Mesenchymal stem cell (in vitro differentiated cells and primary cell): ENCODE measurements around the gene CCPG1.

Experiments used
- DNase-seq: peaks from one replicate; pipeline ENCODE4 v3.0.0-alpha.2; 2013
- H2AFZ ChIP-seq: one replicate; pipeline ENCODE4 v1.6.1; 2013; ENCODE audit warnings: low read depth, mild to moderate bottlenecking, control low read depth, inconsistent platforms, low read length, moderate library complexity
- H2AK5ac ChIP-seq: 2 replicates; pipeline ENCODE4 v1.6.1; 2013; ENCODE audit warnings: low read length, moderate library complexity, mild to moderate bottlenecking, inconsistent platforms; ENCODE audit not compliant: severe bottlenecking
- H2BK120ac ChIP-seq: one replicate; pipeline ENCODE4 v1.6.1; 2013; ENCODE audit warnings: low read depth, mild to moderate bottlenecking, inconsistent platforms, low read length, moderate library complexity
- H2BK12ac ChIP-seq, 2 experiments: one replicate each; pipeline ENCODE4 v1.6.1; 2013; ENCODE audit warnings: inconsistent platforms in 2 of 2, low read length in 2 of 2, mild to moderate bottlenecking in 2 of 2, moderate library complexity in 2 of 2, control low read depth in 1 of 2
- H2BK15ac ChIP-seq: one replicate; pipeline ENCODE4 v1.6.1; 2013; ENCODE audit warnings: mild to moderate bottlenecking, low read depth, inconsistent platforms; ENCODE audit not compliant: poor library complexity, severe bottlenecking
- H2BK5ac ChIP-seq: 2 replicates; pipeline ENCODE4 v1.6.1; 2013; ENCODE audit warnings: low read depth, mild to moderate bottlenecking, low read length, control low read depth, inconsistent platforms; ENCODE audit not compliant: poor library complexity, severe bottlenecking
- H3K14ac ChIP-seq, 2 experiments: one replicate each; pipeline ENCODE4 v1.6.1; 2013; ENCODE audit warnings: inconsistent platforms in 2 of 2, low read length in 2 of 2, control low read depth in 1 of 2, mild to moderate bottlenecking in 1 of 2, moderate library complexity in 1 of 2
- H3K18ac ChIP-seq, 2 experiments: one replicate each; pipeline ENCODE4 v1.6.1; 2013; ENCODE audit warnings: inconsistent platforms in 2 of 2, low read length in 2 of 2, control low read depth in 1 of 2, low read depth in 1 of 2, mild to moderate bottlenecking in 1 of 2
- H3K23ac ChIP-seq, 2 experiments: one replicate each; pipeline ENCODE4 v1.6.1; 2013; ENCODE audit warnings: inconsistent platforms in 2 of 2, low read length in 2 of 2, mild to moderate bottlenecking in 2 of 2, moderate library complexity in 2 of 2, control low read depth in 1 of 2
- H3K27ac ChIP-seq: 2 replicates; pipeline ENCODE4 v1.5.1; 2013; ENCODE audit warnings: mild to moderate bottlenecking, moderate library complexity, low read length, control low read depth, inconsistent platforms; ENCODE audit not compliant: poor library complexity, severe bottlenecking
- H3K27me3 ChIP-seq, 2 experiments: 2 replicates each; pipeline versions ENCODE4 v1.6.1 to v1.7.0; 2013; ENCODE audit warnings: low read length in 2 of 2, mild to moderate bottlenecking in 2 of 2, moderate library complexity in 2 of 2, control low read depth in 1 of 2, inconsistent platforms in 1 of 2; ENCODE audit not compliant: control insufficient read depth in 1 of 2, insufficient read depth in 1 of 2
- H3K36me3 ChIP-seq, 2 experiments: 2 replicates each; pipeline versions ENCODE4 v1.6.1 to v1.7.0; 2013; ENCODE audit warnings: low read length in 2 of 2, control low read depth in 1 of 2, inconsistent platforms in 1 of 2, low read depth in 1 of 2, mild to moderate bottlenecking in 1 of 2; ENCODE audit not compliant: insufficient read depth in 2 of 2, control insufficient read depth in 1 of 2
- H3K4ac ChIP-seq, 2 experiments: one replicate each; pipeline ENCODE4 v1.6.1; 2013; ENCODE audit warnings: inconsistent platforms in 2 of 2, low read length in 2 of 2, mild to moderate bottlenecking in 2 of 2, moderate library complexity in 2 of 2, control low read depth in 1 of 2, low read depth in 1 of 2
- H3K4me1 ChIP-seq: 2 replicates; pipeline ENCODE4 v1.6.1; 2013; ENCODE audit warnings: low read depth, low read length, control low read depth; ENCODE audit not compliant: control insufficient read depth, insufficient read depth
- H3K4me2 ChIP-seq: 2 replicates; pipeline ENCODE4 v1.6.1; 2013; ENCODE audit warnings: low read length, mild to moderate bottlenecking, inconsistent platforms; ENCODE audit not compliant: poor library complexity, severe bottlenecking
- H3K4me3 ChIP-seq, 2 experiments: 2 replicates each; pipeline versions ENCODE4 v1.5.1 to v1.7.0; 2013; ENCODE audit warnings: low read length in 2 of 2, mild to moderate bottlenecking in 2 of 2, control low read depth in 1 of 2, low read depth in 1 of 2; ENCODE audit not compliant: insufficient read depth in 1 of 2
- H3K79me1 ChIP-seq: replicated peaks from 2 replicates; pipeline ENCODE4 v1.6.1; 2013; ENCODE audit warnings: mild to moderate bottlenecking, control low read depth, low read length, inconsistent platforms; ENCODE audit not compliant: poor library complexity, severe bottlenecking
- H3K9ac ChIP-seq: 2 replicates; pipeline ENCODE4 v1.7.0; 2013; ENCODE audit warnings: mild to moderate bottlenecking, low read length, moderate library complexity
- H3K9me3 ChIP-seq: 2 replicates; pipeline ENCODE4 v1.7.0; 2013; ENCODE audit warnings: mild to moderate bottlenecking, low read length; ENCODE audit not compliant: control insufficient read depth
- H4K8ac ChIP-seq: one replicate; pipeline ENCODE4 v1.6.1; 2013; ENCODE audit warnings: inconsistent platforms, mild to moderate bottlenecking, low read length, moderate library complexity
- H4K91ac ChIP-seq: one replicate; pipeline ENCODE4 v1.6.1; 2013; ENCODE audit warnings: mild to moderate bottlenecking, low read length, inconsistent platforms
- WGBS: methylation state at CpG from one replicate; pipeline ENCODE4 v1.1.7; 2013; ENCODE audit warnings: mixed read lengths; 5-methylcytosine and 5-hydroxymethylcytosine counted together

The CCPG1 gene

DNA sequence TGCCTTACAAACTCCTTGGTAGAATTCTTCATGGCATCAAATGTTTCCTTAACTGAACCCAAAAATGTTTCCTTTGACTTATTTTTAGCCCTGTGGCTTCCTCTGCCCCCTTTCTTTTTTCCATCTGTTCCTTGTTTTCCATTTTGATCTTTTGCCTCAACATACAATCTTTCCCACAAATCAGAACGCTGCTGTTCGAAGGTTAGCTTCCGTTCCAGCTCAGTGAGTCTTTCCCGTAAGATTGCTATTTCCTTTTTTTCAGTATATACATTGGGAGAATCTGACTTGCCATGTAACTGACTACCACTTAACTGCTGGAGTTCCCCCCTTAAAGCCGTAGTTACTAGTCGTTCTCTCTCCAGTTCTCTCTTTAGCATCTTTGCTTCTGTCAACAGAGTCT, 47.9 kb downstream of the CCPG1 start:
- Histone ChIP-seq H3K4ac (no peak overlapping the region), H3K9ac (no peak overlapping the region), H4K8ac (no peak overlapping the region), H3K4me2 (no peak overlapping the region), H2BK12ac (no peak overlapping the region), H3K23ac (no peak overlapping the region), H3K27ac (no peak overlapping the region), H2AFZ (no peak overlapping the region), H3K79me1 (peaks cover 2% of the 10 kb centered on the region), H3K27me3 (no peaks in the 10 kb centered on the region), H4K91ac (no peak overlapping the region), H3K18ac (no peak overlapping the region), H3K9me3 (no peaks in the 10 kb centered on the region), H2BK120ac (no peak overlapping the region), H2BK5ac (no peak overlapping the region), H3K4me1 (no peaks in the 10 kb centered on the region), H3K4me3 (no peak overlapping the region), H2BK15ac (no peak overlapping the region), H2AK5ac (no peak overlapping the region), H3K36me3 (peaks cover 0 to 44% of the 10 kb centered on the region in 2 experiments), H3K14ac (no peak overlapping the region)
- DNase-seq: no peak
- WGBS: 93% methylated on average over 6 of the region's 6 CpGs

DNA sequence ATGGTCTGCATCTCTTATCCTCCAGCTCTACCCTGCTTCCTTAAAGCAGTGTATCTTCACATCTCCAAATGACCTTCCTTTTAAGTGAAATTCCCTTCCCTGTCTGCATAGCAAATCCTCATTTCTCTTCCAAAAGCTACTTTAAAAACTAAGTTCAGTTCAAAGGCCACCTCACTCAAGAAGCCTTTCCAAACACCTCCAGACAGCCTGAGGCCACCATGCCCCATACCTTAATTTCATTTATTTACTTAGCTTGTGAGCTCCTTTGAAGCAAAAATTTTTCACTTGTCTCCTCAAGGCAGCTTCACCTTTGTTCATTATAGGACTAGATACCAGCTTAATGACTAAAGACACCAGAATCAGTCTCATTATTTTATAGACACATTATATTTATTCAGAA, 49.7 kb downstream of the CCPG1 start:
- Histone ChIP-seq H3K14ac (no peak overlapping the region), H4K8ac (no peak overlapping the region), H3K36me3 (peaks cover 2 to 47% of the 10 kb centered on the region in 2 experiments), H2BK15ac (no peak overlapping the region), H3K9ac (no peak overlapping the region), H3K4me3 (no peak overlapping the region), H3K79me1 (peaks cover 2% of the 10 kb centered on the region), H3K23ac (no peak overlapping the region), H3K27ac (no peak overlapping the region), H3K9me3 (no peaks in the 10 kb centered on the region), H3K4me2 (no peak overlapping the region), H3K18ac (no peak overlapping the region), H2BK120ac (no peak overlapping the region), H2BK12ac (no peak overlapping the region), H3K4me1 (no peaks in the 10 kb centered on the region), H2AFZ (no peak overlapping the region), H3K4ac (no peak overlapping the region), H4K91ac (no peak overlapping the region), H2BK5ac (no peak overlapping the region), H3K27me3 (no peaks in the 10 kb centered on the region), H2AK5ac (no peak overlapping the region)
- no peak for DNase-seq

DNA sequence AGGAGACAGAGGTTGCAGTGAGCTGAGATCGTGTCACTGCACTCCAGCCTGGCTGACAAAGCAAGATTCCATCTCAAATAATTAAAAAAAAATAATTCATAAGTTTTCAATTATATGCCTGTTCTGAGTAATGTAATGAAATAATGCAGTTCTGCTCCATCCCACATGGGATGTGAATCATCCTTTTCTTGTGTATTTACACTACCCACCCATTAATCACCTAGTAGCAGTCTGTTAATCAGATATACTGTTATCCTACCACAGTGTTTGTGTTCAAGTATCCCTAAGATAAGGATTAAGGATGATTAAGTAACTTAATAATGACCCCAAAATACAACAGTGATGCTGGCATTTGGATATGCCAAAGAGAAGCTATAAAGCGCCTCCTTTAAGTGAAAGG, 50.4 kb downstream of the CCPG1 start:
- Histone ChIP-seq H3K4me2 (no peak overlapping the region), H3K14ac (no peak overlapping the region), H3K27me3 (no peaks in the 10 kb centered on the region), H4K8ac (no peak overlapping the region), H2AK5ac (no peak overlapping the region), H3K4me1 (no peaks in the 10 kb centered on the region), H3K4me3 (no peak overlapping the region), H3K36me3 (peaks cover 2 to 47% of the 10 kb centered on the region in 2 experiments), H2BK12ac (no peak overlapping the region), H4K91ac (no peak overlapping the region), H2BK120ac (no peak overlapping the region), H2BK5ac (no peak overlapping the region), H3K9me3 (no peaks in the 10 kb centered on the region), H2BK15ac (no peak overlapping the region), H3K18ac (no peak overlapping the region), H3K9ac (no peak overlapping the region), H2AFZ (no peak overlapping the region), H3K4ac (no peak overlapping the region), H3K79me1 (peaks cover 2% of the 10 kb centered on the region), H3K23ac (no peak overlapping the region), H3K27ac (no peak overlapping the region)
- peak; percentile 54 for DNase-seq
- 82% methylated on average over 1 of the region's 2 CpGs for WGBS

DNA sequence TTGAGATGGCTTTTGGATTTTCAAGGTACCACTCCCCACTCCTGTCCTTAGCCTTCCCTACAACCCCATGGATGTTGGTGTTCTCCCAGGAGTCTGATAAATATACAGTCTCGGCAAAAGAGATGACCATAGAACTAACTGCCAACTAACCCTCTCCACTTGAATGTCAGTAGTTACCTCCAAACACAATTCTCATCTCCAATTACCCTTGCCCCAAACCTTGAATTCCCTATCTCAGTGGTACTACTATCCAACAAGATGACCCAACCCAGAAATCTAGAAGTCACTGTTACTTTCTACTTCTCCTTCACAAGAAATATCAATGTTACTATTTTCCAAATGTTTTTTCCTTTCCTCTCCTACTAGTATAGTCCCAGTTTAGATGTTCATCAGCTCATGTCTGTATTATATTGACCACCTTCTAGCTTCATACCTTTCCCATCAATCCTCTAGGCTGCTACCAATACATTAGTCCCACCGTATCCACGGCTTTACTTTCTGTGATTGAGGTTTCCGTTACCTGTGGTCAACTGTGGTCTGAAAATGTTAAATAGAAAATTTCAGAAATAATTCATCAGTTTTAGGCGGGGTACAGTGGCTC, 51.1 kb downstream of the CCPG1 start:
- Histone ChIP-seq H2BK5ac (no peak overlapping the region), H3K23ac (no peak overlapping the region), H3K79me1 (peaks cover 2% of the 10 kb centered on the region), H3K27me3 (no peaks in the 10 kb centered on the region), H4K91ac (no peak overlapping the region), H3K9me3 (no peaks in the 10 kb centered on the region), H3K18ac (no peak overlapping the region), H4K8ac (no peak overlapping the region), H2AK5ac (no peak overlapping the region), H3K4me2 (no peak overlapping the region), H3K36me3 (peaks cover 2 to 47% of the 10 kb centered on the region in 2 experiments), H3K4me3 (no peak overlapping the region), H2AFZ (no peak overlapping the region), H3K4ac (no peak overlapping the region), H3K14ac (no peak overlapping the region), H3K27ac (no peak overlapping the region), H2BK15ac (no peak overlapping the region), H2BK12ac (no peak overlapping the region), H3K4me1 (no peaks in the 10 kb centered on the region), H3K9ac (no peak overlapping the region), H2BK120ac (no peak overlapping the region)
- no peak for DNase-seq
- 96% methylated on average over 5 of the region's 5 CpGs for WGBS
